OCI-LY7 (cell line): ENCODE data around the gene DNAH9.

Source experiments
- CTCF ChIP-seq: fragments of 200-600 bp; sonication (generic); conservative IDR thresholded peaks from 2 replicates; pipeline ENCODE4 v1.5.1; 2014; ENCODE audit warnings: mild to moderate bottlenecking, antibody characterized with exemption, low read length, moderate library complexity, mixed read lengths
- EZH2phosphoT487 ChIP-seq: fragments of 200-600 bp; sonication (generic); IDR thresholded peaks from 2 replicates; pipeline ENCODE4 v1.6.1; 2018; ENCODE audit warnings: low read depth, borderline replicate concordance, mild to moderate bottlenecking, mixed run types, antibody characterized with exemption, low read length, moderate library complexity, mixed read lengths

GRCh38 chr17:11564589-11565380, 33.5 kb upstream of the DNAH9 start:
- TF ChIP-seq CTCF (no peak), EZH2phosphoT487 (no peak)
